ENCODE results near the gene FYB1.

The FYB1 gene

GRCh38 chr5:39176759-39177630 is 42.4 kb downstream of the FYB1 start:
- Histone ChIP-seq H3K36me3 (no peaks in the 10 kb centered on the region), H3K27me3 (no peaks in the 10 kb centered on the region), H3K9me3 (peaks cover 9% of the 10 kb centered on the region; the same call in 1 of the 2 replicates), H3K4me3 (no peak overlapping the region), H3K27ac (0 out of 2 replicates have a peak overlapping the region, but pooled peaks have one; percentile 19), H3K4me2 (peak overlapping the region; percentile 62), H3K4me1 (peaks cover 21% of the 10 kb centered on the region), H4K20me1 (no peaks in the 10 kb centered on the region), H3K9ac (no peak overlapping the region)
- TF ChIP-seq Cebpa-rat (IDR thresholded peaks at IDR 0.05): no peak

GRCh38 chr5:39175273-39175955 is 43.9 kb downstream of the FYB1 start:
- no peak for TF ChIP-seq Cebpa-rat (IDR thresholded peaks at IDR 0.05)
- no peak overlapping the region for H3K9ac ChIP-seq
- H4K20me1 ChIP-seq: no peaks in the 10 kb centered on the region
- H3K4me3 ChIP-seq: no peak overlapping the region
- no peaks in the 10 kb centered on the region for H3K36me3 ChIP-seq
- no peak overlapping the region for H3K27ac ChIP-seq
- H3K4me2 ChIP-seq: no peak overlapping the region
- H3K9me3 ChIP-seq: peaks cover 9% of the 10 kb centered on the region; the same call in 1 of the 2 replicates
- H3K4me1 ChIP-seq: peaks cover 21% of the 10 kb centered on the region
- no peaks in the 10 kb centered on the region for H3K27me3 ChIP-seq

- Histone ChIP-seq H3K27me3 (no peaks in the 10 kb centered on the region), H3K9me3 (peaks cover 9% of the 10 kb centered on the region; the same call in 1 of the 2 replicates), H3K9ac (no peak overlapping the region), H4K20me1 (no peaks in the 10 kb centered on the region), H3K4me3 (no peak overlapping the region), H3K4me1 (peaks cover 21% of the 10 kb centered on the region), H3K4me2 (no peak overlapping the region), H3K27ac (no peak overlapping the region), H3K36me3 (no peaks in the 10 kb centered on the region)
- TF ChIP-seq Cebpa-rat (IDR thresholded peaks at IDR 0.05): no peak
Measured at GRCh38 chr5:39173069-39173468, 46.3 kb downstream of the FYB1 start.

GRCh38 chr5:39172593-39172992 is 46.8 kb downstream of the FYB1 start:
- Histone ChIP-seq H3K27me3 (no peaks in the 10 kb centered on the region), H3K4me2 (no peak overlapping the region), H3K9me3 (peaks cover 9% of the 10 kb centered on the region; the same call in 1 of the 2 replicates), H3K27ac (no peak overlapping the region), H3K4me3 (no peak overlapping the region), H4K20me1 (no peaks in the 10 kb centered on the region), H3K4me1 (peaks cover 16% of the 10 kb centered on the region), H3K9ac (no peak overlapping the region), H3K36me3 (no peaks in the 10 kb centered on the region)
- TF ChIP-seq Cebpa-rat (IDR thresholded peaks at IDR 0.05): no peak

GRCh38 chr5:39171647-39172046 is 47.7 kb downstream of the FYB1 start:
- Histone ChIP-seq H3K4me3 (no peak overlapping the region), H3K9me3 (peaks cover 9% of the 10 kb centered on the region; the same call in 1 of the 2 replicates), H3K4me2 (no peak overlapping the region), H3K9ac (no peak overlapping the region), H3K27ac (no peak overlapping the region), H3K36me3 (no peaks in the 10 kb centered on the region), H3K4me1 (peaks cover 7% of the 10 kb centered on the region), H4K20me1 (no peaks in the 10 kb centered on the region), H3K27me3 (no peaks in the 10 kb centered on the region)
- TF ChIP-seq Cebpa-rat (IDR thresholded peaks at IDR 0.05): no peak

- H3K4me3 ChIP-seq: no peak overlapping the region
- H4K20me1 ChIP-seq: no peaks in the 10 kb centered on the region
- peaks cover 14% of the 10 kb centered on the region; the same call in 1 of the 2 replicates for H3K9me3 ChIP-seq
- no peak overlapping the region for H3K9ac ChIP-seq
- H3K36me3 ChIP-seq: no peaks in the 10 kb centered on the region
- peaks cover 7% of the 10 kb centered on the region for H3K4me1 ChIP-seq
- no peak overlapping the region for H3K27ac ChIP-seq
- no peaks in the 10 kb centered on the region for H3K27me3 ChIP-seq
- no peak for TF ChIP-seq Cebpa-rat (IDR thresholded peaks at IDR 0.05)
- no peak overlapping the region for H3K4me2 ChIP-seq
Measured at GRCh38 chr5:39169081-39169480, 50.3 kb downstream of the FYB1 start.

- Histone ChIP-seq H3K9ac (no peak overlapping the region), H3K4me2 (no peak overlapping the region), H3K36me3 (no peaks in the 10 kb centered on the region), H3K4me1 (peaks cover 11% of the 10 kb centered on the region), H3K4me3 (no peak overlapping the region), H4K20me1 (no peaks in the 10 kb centered on the region), H3K27me3 (no peaks in the 10 kb centered on the region), H3K27ac (no peak overlapping the region), H3K9me3 (peaks cover 13% of the 10 kb centered on the region; the same call in 1 of the 2 replicates)
- no peak for TF ChIP-seq Cebpa-rat (IDR thresholded peaks at IDR 0.05)
Measured at GRCh38 chr5:39167972-39168342, 51.4 kb downstream of the FYB1 start.

- Histone ChIP-seq H3K4me1 (peaks cover 11% of the 10 kb centered on the region), H3K9me3 (peaks cover 7% of the 10 kb centered on the region; the same call in 1 of the 2 replicates), H3K27ac (no peak overlapping the region), H3K27me3 (no peaks in the 10 kb centered on the region), H3K4me2 (no peak overlapping the region), H3K36me3 (no peaks in the 10 kb centered on the region), H4K20me1 (no peaks in the 10 kb centered on the region), H3K9ac (no peak overlapping the region), H3K4me3 (no peak overlapping the region)
- no peak for TF ChIP-seq Cebpa-rat (IDR thresholded peaks at IDR 0.05)
Measured at GRCh38 chr5:39167141-39167971, 52.0 kb downstream of the FYB1 start.
